Erythroblast (primary cell): ENCODE measurements around the gene LGR6.

ENCODE experiments used
- GATA1 ChIP-seq: IDR thresholded peaks from 2 replicates; pipeline ENCODE4 v1.6.1; 2011; ENCODE audit warnings: low read depth, mild to moderate bottlenecking, control low read depth, low read length, moderate library complexity
- POLR2A ChIP-seq: IDR thresholded peaks from 2 replicates; pipeline ENCODE4 v1.6.1; 2011; ENCODE audit warnings: mild to moderate bottlenecking, low read length

DNA sequence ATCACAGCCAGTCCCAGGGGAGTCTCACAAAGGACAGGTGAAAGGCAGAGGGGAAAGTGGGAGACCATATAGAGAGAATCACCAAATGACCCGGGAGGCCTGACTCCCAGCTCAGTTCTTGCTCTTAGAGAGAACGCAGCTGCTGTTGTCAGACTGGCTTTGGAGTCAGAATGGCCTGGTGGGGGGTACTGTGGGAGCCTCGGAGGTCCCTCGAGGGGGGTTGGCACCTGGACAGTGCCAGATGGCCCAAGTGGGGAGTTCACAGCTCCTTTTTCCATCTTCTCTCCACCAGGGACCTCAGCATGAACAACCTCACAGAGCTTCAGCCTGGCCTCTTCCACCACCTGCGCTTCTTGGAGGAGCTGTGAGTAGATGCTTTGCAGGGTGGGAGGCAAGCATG, 31.5 kb downstream of the LGR6 start:
- TF ChIP-seq POLR2A (no peak), GATA1 (no peak)
